Adrenal gland (tissue), 12 donors: ENCODE data around the gene SETD3. TPM values are rescaled to one million over a fixed set of nuclear protein-coding genes. Genes with fewer than 3 reads are reported as not detected.

ENCODE experiments used
- DNase-seq, 7 donors: peaks; one replicate each; pipeline ENCODE4 v3.0.0-alpha.2; 2019 to 2020
- H3K27ac ChIP-seq, 5 donors: fragments of 200-600 bp; sonication (generic) in 4 of 5; 1 replicate in 3 of 5; 2 replicates in 2 of 5; pipeline versions ENCODE4 v1.5.1 to v1.8.0; 2016 to 2020; ENCODE audit warnings: mild to moderate bottlenecking in 1 of 5
- H3K27me3 ChIP-seq: fragments of 200-600 bp; 2 replicates; pipeline ENCODE4 v1.8.0; 2021
- H3K36me3 ChIP-seq, 2 donors: fragments of 200-600 bp; replicated peaks in 1 of 2; 1 replicate in 1 of 2; 2 replicates in 1 of 2; pipeline versions ENCODE4 v1.5.1 to v1.8.0; 2018 to 2022
- H3K4me1 ChIP-seq, 2 donors: fragments of 200-600 bp; replicated peaks in 1 of 2; 1 replicate in 1 of 2; 2 replicates in 1 of 2; pipeline versions ENCODE4 v1.5.1 to v1.8.0; 2018 to 2021
- H3K4me3 ChIP-seq, 4 donors: fragments of 200-600 bp; sonication (generic) in 3 of 4; one replicate each; pipeline ENCODE4 v1.5.1; 2016 to 2018
- H3K9me3 ChIP-seq, 3 donors: fragments of 200-600 bp; sonication (generic) in 1 of 3; replicated peaks in 1 of 3; 1 replicate in 2 of 3; 2 replicates in 1 of 3; pipeline versions ENCODE4 v1.5.1 to v1.8.0; 2016 to 2021
- CTCF ChIP-seq, 6 experiments: fragments of 450-650 bp in 4 of 6; fragments of 200-600 bp in 2 of 6; sonication (generic) in 1 of 6; IDR thresholded peaks; 1 replicate in 5 of 6; 2 replicates in 1 of 6; pipeline versions ENCODE4 v1.5.1 to v1.8.0; 2016 to 2021; ENCODE audit warnings: antibody characterized with exemption in 6 of 6, mild to moderate bottlenecking in 2 of 6, moderate library complexity in 1 of 6
- POLR2A ChIP-seq, 2 donors: fragments of 450-650 bp; IDR thresholded peaks; one replicate each; pipeline ENCODE4 v1.6.1; 2017; ENCODE audit warnings: antibody characterized with exemption in 2 of 2, mild to moderate bottlenecking in 2 of 2, moderate library complexity in 1 of 2
- WGBS, 4 donors: extraction: QIAGEN DNeasy Blood & Tissue Kit in 2 of 4; methylation state at CpG; one replicate each; pipeline versions ENCODE4 v1.1.5 to v1.1.7; 2013 to 2017; 5-methylcytosine and 5-hydroxymethylcytosine counted together
- intact Hi-C, 2 donors: fragments of 100-400 bp; cut with DNase I; formaldehyde crosslinking; loops; one replicate each; pipeline versions ENCODE4 v1.14.1 to v1.15.0; 2022 to 2023
- polyA plus RNA-seq, 3 donors: library from polyadenylated mRNA; stranded (reverse); fragments of 200-250 nt in 2 of 3; fragments of 350-450 nt in 1 of 3; fragmentation: Illumina TruSeq in 1 of 3; extraction: RNeasy Lipid Tissue Mini Kit (QIAGEN cat#74804) in 1 of 3; gene quantifications; one replicate each; pipeline ENCODE4 v1.2.3, GENCODE V29; 2013 to 2014
- total RNA-seq, 9 donors: library from RNA; depleted of rRNA in 4 of 9; stranded (reverse); fragments of >200 nt in 4 of 9; fragments of 120-200 nt in 1 of 9; fragmentation: NEBNext Ultra II Directional in 1 of 9; extraction: Animal tissue kit (Norgen Biotek cat#: 25700) in 1 of 9; gene quantifications; one replicate each; pipeline versions ENCODE4 v1.1.0 to v1.2.4, GENCODE V29; 2013 to 2023
- donor health status: healthy with polysubstance abuse.
- donor health status: Bipolar disorder and iron deficiency.
- donor health status: DM: yes; HTN: yes; CAD: no.
- donor health status: DM: no; HTN: no; CAD: no.
- donor health status: DM: no; HTN: no; CAD: no.
- donor health status: DM: yes; HTN: yes; CAD: no.

Gene SETD3
- total and polyA plus RNA-seq, 12 donors: 23.1 to 58.6 (median 44.3) TPM

GRCh38 chr14:99388286-99388685 lies 92.4 kb downstream of the SETD3 start:
- Histone ChIP-seq H3K36me3 (no peaks in the 10 kb centered on the region), H3K27me3 (no peaks in the 10 kb centered on the region), H3K9me3 (no peaks in the 10 kb centered on the region), H3K4me3 (no peak overlapping the region), H3K27ac (no peak overlapping the region), H3K4me1 (peaks cover 0 to 4% of the 10 kb centered on the region in 2 donors)
- WGBS, 4 donors: 88 to 89% (median 89%) methylated on average over 10 to 12 of the region's 12 CpGs
- DNase-seq: no peak
- TF ChIP-seq POLR2A (IDR thresholded peaks at IDR 0.05): no peak
- TF ChIP-seq CTCF (IDR thresholded peaks at IDR 0.05): no peak
- intact Hi-C loops: no loop called here

- H3K4me3 ChIP-seq: no peak overlapping the region
- H3K27me3 ChIP-seq: no peaks in the 10 kb centered on the region
- no peaks in the 10 kb centered on the region for H3K36me3 ChIP-seq
- no peaks in the 10 kb centered on the region for H3K9me3 ChIP-seq
- H3K4me1 ChIP-seq: peaks cover 0 to 4% of the 10 kb centered on the region in 2 donors
- no peak overlapping the region for H3K27ac ChIP-seq
- WGBS, 4 donors: 72 to 81% (median 74%) methylated on average over 5 of the region's 5 CpGs
- DNase-seq: no peak
- intact Hi-C loops: no loop called here
- no peak for TF ChIP-seq POLR2A (IDR thresholded peaks at IDR 0.05)
- TF ChIP-seq CTCF (IDR thresholded peaks at IDR 0.05): no peak
Measured at GRCh38 chr14:99387880-99388279, 92.8 kb downstream of the SETD3 start.

GRCh38 chr14:99384450-99385417 lies 95.9 kb downstream of the SETD3 start:
- Histone ChIP-seq H3K4me3 (no peak overlapping the region), H3K36me3 (no peaks in the 10 kb centered on the region), H3K27me3 (no peaks in the 10 kb centered on the region), H3K27ac (no peak overlapping the region), H3K4me1 (peaks cover 0 to 4% of the 10 kb centered on the region in 2 donors), H3K9me3 (no peaks in the 10 kb centered on the region)
- WGBS, 4 donors: 70 to 76% (median 71%) methylated on average over 20 of the region's 20 CpGs
- intact Hi-C loops: no loop called here
- no peak for DNase-seq
- TF ChIP-seq POLR2A (IDR thresholded peaks at IDR 0.05): no peak
- TF ChIP-seq CTCF (IDR thresholded peaks at IDR 0.05): no peak

GRCh38 chr14:99383472-99384449 lies 96.9 kb downstream of the SETD3 start:
- no peaks in the 10 kb centered on the region for H3K36me3 ChIP-seq
- H3K9me3 ChIP-seq: no peaks in the 10 kb centered on the region
- DNase-seq: no peak
- H3K27ac ChIP-seq: no peak overlapping the region
- peaks cover 2% of the 10 kb centered on the region for H3K27me3 ChIP-seq
- intact Hi-C loops: no loop called here
- 80 to 85% (median 82%) methylated on average over 33 to 36 of the region's 36 CpGs for WGBS, 4 donors
- H3K4me3 ChIP-seq: no peak overlapping the region
- TF ChIP-seq POLR2A (IDR thresholded peaks at IDR 0.05): no peak
- TF ChIP-seq CTCF (IDR thresholded peaks at IDR 0.05): no peak
- H3K4me1 ChIP-seq: no peaks in the 10 kb centered on the region
